Endothelial cell (in vitro differentiated cells): ENCODE results near the gene TMEM91. TPM values are rescaled to one million over a fixed set of nuclear protein-coding genes. Genes with fewer than 3 reads are reported as not detected.
A peak's percentile ranks its signal among the peaks of the same experiment; 100 is the strongest.

Experiments used
- DNase-seq: peaks from one replicate; pipeline ENCODE4 v3.0.0; 2021; ENCODE audit warnings: low spot score
- H3K27ac Mint-ChIP-seq: one replicate; pipeline ENCODE4 v1.8.0; 2021; ENCODE audit warnings: mixed read lengths, inconsistent platforms; ENCODE audit not compliant: unreplicated experiment
- H3K27me3 Mint-ChIP-seq: one replicate; pipeline ENCODE4 v1.8.0; 2021; ENCODE audit warnings: mild to moderate bottlenecking, moderate library complexity, mixed read lengths, inconsistent platforms; ENCODE audit not compliant: unreplicated experiment
- H3K36me3 Mint-ChIP-seq: one replicate; pipeline ENCODE4 v1.8.0; 2021; ENCODE audit warnings: mild to moderate bottlenecking, low read depth, mixed read lengths, inconsistent platforms; ENCODE audit not compliant: unreplicated experiment
- H3K4me1 Mint-ChIP-seq: one replicate; pipeline ENCODE4 v1.8.0; 2021; ENCODE audit warnings: mild to moderate bottlenecking, mixed read lengths, inconsistent platforms; ENCODE audit not compliant: unreplicated experiment
- H3K4me3 Mint-ChIP-seq: one replicate; pipeline ENCODE4 v1.8.0; 2021; ENCODE audit warnings: mild to moderate bottlenecking, mixed read lengths, inconsistent platforms; ENCODE audit not compliant: unreplicated experiment
- H3K9me3 Mint-ChIP-seq: one replicate; pipeline ENCODE4 v1.8.0; 2021; ENCODE audit warnings: mixed read lengths, inconsistent platforms; ENCODE audit not compliant: unreplicated experiment
- total RNA-seq: library from RNA; stranded (reverse); fragmentation: NEBNext Ultra II Directional; extraction: Animal tissue kit (Norgen Biotek cat#: 25700); gene quantifications from one replicate; pipeline ENCODE4 v1.2.1, GENCODE V29; 2021; ENCODE audit not compliant: unreplicated experiment
- TF ChIP-seq, protein P1 (sequence below): fragments of 200-600 bp; sonication (generic); IDR thresholded peaks from one replicate; pipeline ENCODE4 v1.5.0; 2021; ENCODE audit warnings: antibody characterized with exemption; ENCODE audit not compliant: unreplicated experiment

TMEM91 gene
- total RNA-seq, 1 donor from 2014 or later: 7.6 TPM

DNA sequence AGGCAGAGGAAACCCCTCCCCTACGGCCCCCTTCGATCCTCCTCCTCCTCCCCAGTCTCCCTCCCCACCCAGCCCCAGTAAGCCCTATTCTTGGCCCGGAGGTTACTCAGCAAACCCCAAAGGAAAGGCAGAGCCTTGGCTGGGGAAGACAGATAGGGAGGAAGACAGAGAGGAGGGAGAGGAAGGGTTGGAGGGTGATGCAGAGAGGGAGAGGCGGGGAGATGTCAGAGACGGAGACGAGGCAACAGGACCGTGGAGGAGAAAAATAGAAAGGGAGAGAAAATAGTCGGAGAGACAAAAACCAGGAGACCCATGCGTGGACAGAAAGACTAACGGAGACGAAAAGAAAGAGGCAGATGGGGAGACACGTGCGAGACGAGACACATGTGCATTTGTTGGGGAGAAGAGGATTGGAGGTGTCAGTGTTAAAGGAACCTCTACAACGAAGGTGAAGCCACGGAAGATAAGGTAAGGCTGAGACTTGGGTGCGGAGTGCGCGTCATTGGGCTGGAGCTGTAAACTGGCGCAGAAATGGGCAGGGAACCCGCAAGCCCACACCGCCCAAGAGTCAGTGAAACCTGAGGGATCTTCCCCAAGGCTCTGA is 25.5 kb upstream of the TMEM91 start:
- Mint-ChIP-seq H3K36me3 (peaks cover 29% of the 10 kb centered on the region), H3K27ac (peak overlapping the region; percentile 89), H3K4me1 (peaks cover 31% of the 10 kb centered on the region), H3K9me3 (peaks cover 4% of the 10 kb centered on the region), H3K4me3 (peak overlapping the region; percentile 99), H3K27me3 (peaks cover 22% of the 10 kb centered on the region)
- TF ChIP-seq, protein P1, sequence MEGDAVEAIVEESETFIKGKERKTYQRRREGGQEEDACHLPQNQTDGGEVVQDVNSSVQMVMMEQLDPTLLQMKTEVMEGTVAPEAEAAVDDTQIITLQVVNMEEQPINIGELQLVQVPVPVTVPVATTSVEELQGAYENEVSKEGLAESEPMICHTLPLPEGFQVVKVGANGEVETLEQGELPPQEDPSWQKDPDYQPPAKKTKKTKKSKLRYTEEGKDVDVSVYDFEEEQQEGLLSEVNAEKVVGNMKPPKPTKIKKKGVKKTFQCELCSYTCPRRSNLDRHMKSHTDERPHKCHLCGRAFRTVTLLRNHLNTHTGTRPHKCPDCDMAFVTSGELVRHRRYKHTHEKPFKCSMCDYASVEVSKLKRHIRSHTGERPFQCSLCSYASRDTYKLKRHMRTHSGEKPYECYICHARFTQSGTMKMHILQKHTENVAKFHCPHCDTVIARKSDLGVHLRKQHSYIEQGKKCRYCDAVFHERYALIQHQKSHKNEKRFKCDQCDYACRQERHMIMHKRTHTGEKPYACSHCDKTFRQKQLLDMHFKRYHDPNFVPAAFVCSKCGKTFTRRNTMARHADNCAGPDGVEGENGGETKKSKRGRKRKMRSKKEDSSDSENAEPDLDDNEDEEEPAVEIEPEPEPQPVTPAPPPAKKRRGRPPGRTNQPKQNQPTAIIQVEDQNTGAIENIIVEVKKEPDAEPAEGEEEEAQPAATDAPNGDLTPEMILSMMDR: no peak
- DNase-seq: no peak

DNA sequence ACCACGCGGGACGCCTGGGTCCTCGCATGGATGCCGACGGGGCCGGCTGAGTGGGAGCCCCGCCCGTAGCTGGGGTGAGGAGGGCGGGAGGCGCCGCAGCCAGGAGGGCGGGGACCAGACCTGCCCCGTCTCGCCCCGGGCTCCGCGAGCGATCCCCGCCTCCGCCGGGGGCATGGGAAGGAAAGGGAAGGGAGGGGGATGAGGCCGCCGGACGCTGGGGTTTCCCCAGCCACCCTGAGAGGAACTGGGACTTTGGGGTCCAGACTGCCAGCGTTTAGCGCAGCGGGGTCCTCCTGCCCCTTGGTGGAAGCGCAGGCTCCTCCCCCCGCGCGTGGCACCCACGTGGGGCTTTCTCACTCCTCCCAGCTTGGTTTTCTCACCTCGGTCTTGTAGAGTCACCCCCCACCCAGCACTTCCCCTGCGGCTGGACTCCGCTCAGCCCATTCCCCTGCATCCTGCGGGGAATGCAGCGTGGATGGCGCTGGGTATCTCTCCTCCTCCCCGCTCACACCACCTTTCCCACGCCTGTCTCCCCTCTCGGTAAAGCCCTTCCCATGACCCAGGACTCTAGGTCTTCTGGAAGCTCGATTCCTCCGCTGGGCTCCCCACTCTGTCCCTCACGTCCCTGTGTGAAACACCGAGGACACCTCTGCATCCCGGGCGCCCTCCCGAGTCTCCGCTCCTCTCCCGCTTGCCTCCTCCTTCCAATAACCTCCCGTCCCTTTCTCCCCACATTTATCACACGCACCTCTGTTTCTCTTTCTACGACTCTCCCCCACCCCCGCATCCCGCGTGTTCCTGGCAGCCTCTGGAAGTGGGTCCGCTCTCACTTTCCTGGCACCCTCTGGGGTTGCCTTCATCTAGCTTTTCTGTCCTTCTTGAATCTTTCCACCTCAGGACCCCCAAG is 24.7 kb upstream of the TMEM91 start:
- peaks cover 31% of the 10 kb centered on the region for H3K4me1 Mint-ChIP-seq
- peaks cover 25% of the 10 kb centered on the region for H3K36me3 Mint-ChIP-seq
- peak; percentile 63 for DNase-seq
- TF ChIP-seq, protein P1: no peak
- H3K27me3 Mint-ChIP-seq: peaks cover 22% of the 10 kb centered on the region
- H3K9me3 Mint-ChIP-seq: peaks cover 4% of the 10 kb centered on the region
- peak overlapping the region; percentile 89 for H3K27ac Mint-ChIP-seq
- H3K4me3 Mint-ChIP-seq: peak overlapping the region; percentile 100

DNA sequence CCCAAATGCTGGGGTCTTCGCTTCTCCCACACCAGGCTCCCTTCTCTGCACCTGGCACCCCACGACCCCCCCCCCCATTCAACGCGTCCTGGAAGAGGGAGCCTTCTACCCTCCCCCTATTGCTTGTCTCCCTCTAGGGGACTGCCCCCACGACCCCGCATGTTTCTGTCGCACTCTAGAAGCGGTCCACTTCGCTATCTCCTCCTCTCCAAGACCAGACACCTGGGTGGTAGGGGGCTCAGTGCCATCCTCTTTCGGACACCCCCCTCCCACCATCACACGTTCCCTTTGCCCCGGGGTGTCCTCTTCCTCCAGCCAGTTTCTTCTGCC is 24.1 kb upstream of the TMEM91 start:
- Mint-ChIP-seq H3K4me1 (peaks cover 36% of the 10 kb centered on the region), H3K36me3 (peaks cover 25% of the 10 kb centered on the region), H3K27me3 (peaks cover 22% of the 10 kb centered on the region), H3K4me3 (peak overlapping the region; percentile 100), H3K9me3 (peaks cover 4% of the 10 kb centered on the region), H3K27ac (peak overlapping the region; percentile 88)
- TF ChIP-seq, protein P1: no peak
- no peak for DNase-seq

DNA sequence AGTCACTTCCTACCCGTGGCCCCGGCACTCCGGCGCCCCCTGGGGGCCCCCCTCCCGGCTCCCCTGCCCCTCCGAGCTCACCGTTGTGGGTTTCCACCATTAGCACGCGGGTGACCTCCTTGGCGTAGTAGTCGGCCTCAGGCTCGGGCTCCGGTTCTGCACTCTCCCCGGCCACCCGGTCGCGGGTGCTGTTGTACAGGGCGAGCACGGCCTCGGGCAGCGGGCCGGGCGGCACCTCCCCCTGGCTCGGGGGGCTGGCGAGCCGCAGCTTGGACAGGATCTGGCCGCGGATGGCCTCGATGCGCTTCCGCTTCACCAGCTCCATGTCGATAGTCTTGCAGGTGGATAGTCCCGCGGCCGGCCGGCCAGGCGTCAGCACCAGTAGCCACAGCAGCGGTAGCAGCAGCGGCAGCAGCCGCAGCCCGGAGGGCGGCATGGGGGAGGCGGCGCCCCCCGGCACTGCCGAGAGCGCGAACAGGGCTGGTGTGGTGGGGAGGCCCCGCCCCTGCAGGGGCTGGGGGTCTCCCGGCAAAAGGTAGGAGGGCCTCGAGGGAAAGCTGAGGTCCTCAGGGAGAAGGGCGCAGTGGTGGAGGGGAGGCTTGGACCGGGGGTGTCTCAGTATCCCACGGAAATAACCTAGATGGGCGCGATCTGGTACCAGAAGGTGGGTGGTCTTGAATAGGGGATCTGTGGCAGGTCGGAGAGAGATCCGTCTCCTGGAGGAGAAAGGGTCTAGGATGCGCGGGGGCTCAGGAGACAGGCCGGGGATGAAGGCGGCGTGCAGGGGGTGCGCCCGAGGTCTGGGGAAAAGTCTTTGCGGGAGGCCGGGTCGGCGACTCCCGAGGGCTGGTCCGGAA is 23.5 kb upstream of the TMEM91 start:
- H3K4me3 Mint-ChIP-seq: peak overlapping the region; percentile 100
- TF ChIP-seq, protein P1: peak; percentile 61
- peak; percentile 75 for DNase-seq
- peaks cover 38% of the 10 kb centered on the region for H3K4me1 Mint-ChIP-seq
- peaks cover 22% of the 10 kb centered on the region for H3K27me3 Mint-ChIP-seq
- H3K27ac Mint-ChIP-seq: peak overlapping the region; percentile 89
- peaks cover 25% of the 10 kb centered on the region for H3K36me3 Mint-ChIP-seq
- peaks cover 4% of the 10 kb centered on the region for H3K9me3 Mint-ChIP-seq
